GM12878 (cell line): ENCODE results near the gene ADK. TPM values are rescaled to one million over a fixed set of nuclear protein-coding genes. Genes with fewer than 3 reads are reported as not detected.

Experiments
- ATAC-seq: fragments of 200-7000 bp; cut with Tn5 transposase; 3 replicates; pipeline ENCODE4 v1.9.1; 2020; ENCODE audit warnings: mild to moderate bottlenecking, moderate library complexity
- BruUV-seq: library from RNA; stranded (reverse); fragments of 400-500 nt; replicated peaks from 2 replicates; lab custom pipeline; 2021; lab: Mats Ljungman, UMichigan
- CTCF ChIA-PET: fragments of 300-600 bp; sonication (Branson Sonifier 250); formaldehyde crosslinking; extraction: SDS; loops from one replicate; lab custom pipeline; 2021; ENCODE audit warnings: inconsistent platforms; lab: Yijun Ruan, JAX
- POLR2A ChIA-PET: fragments of 350-600 bp; formaldehyde crosslinking; extraction: SDS; loops from one replicate; lab custom pipeline; 2021; ENCODE audit warnings: inconsistent platforms; lab: Charles Lee
- RAD21 ChIA-PET: fragments of 300-600 bp; sonication (Branson Sonifier 250); formaldehyde crosslinking; loops from one replicate; lab custom pipeline; 2023; ENCODE audit warnings: antibody characterized with exemption; ENCODE audit not compliant: unreplicated experiment; lab: Charles Lee
- SMC1A ChIA-PET: fragments of 300-600 bp; sonication (Branson Sonifier 250); formaldehyde crosslinking; loops from one replicate; lab custom pipeline; 2023; ENCODE audit not compliant: unreplicated experiment, uncharacterized antibody; lab: Charles Lee
- DNase-seq: peaks from one replicate; pipeline ENCODE4 v3.0.0-alpha.2; 2011; ENCODE audit warnings: low read depth, low spot score
- FAIRE-seq: peaks from 3 replicates; lab custom pipeline; 2011; peaks lifted over from hg19 to GRCh38; lab: Jason Lieb, UNC
- H2AFZ ChIP-seq: 2 replicates; pipeline ENCODE4 v1.6.0; 2011; ENCODE audit warnings: low read depth, low read length, control low read depth; ENCODE audit not compliant: control insufficient read depth
- H3K27ac ChIP-seq: 2 replicates; pipeline ENCODE4 v1.5.1; 2011; ENCODE audit warnings: control low read depth; ENCODE audit not compliant: control insufficient read depth, insufficient read depth
- H3K27me3 ChIP-seq, 2 experiments: replicated peaks in 1 of 2; 2 replicates each; pipeline versions ENCODE4 v1.6.0 to v1.6.1; 2011; ENCODE audit warnings: low read length in 1 of 2; ENCODE audit not compliant: control insufficient read depth in 2 of 2, insufficient read depth in 2 of 2
- H3K36me3 ChIP-seq, 2 experiments: 2 replicates each; pipeline ENCODE4 v1.5.1; 2011; ENCODE audit warnings: low read length in 1 of 2; ENCODE audit not compliant: control insufficient read depth in 2 of 2, insufficient read depth in 2 of 2
- H3K4me1 ChIP-seq: 2 replicates; pipeline ENCODE4 v1.6.1; 2011; ENCODE audit warnings: mild to moderate bottlenecking, low read length, moderate library complexity, mixed read lengths; ENCODE audit not compliant: control insufficient read depth, insufficient read depth
- H3K4me2 ChIP-seq: 2 replicates; pipeline ENCODE4 v1.6.0; 2011; ENCODE audit warnings: control low read depth; ENCODE audit not compliant: control insufficient read depth, insufficient read depth
- H3K4me3 ChIP-seq: fragments of 200-600 bp; sonication (generic); 2 replicates; pipeline ENCODE4 v1.5.1; 2016
- H3K79me2 ChIP-seq: 2 replicates; pipeline ENCODE4 v1.6.0; 2011; ENCODE audit warnings: low read length; ENCODE audit not compliant: control insufficient read depth, insufficient read depth
- H3K9ac ChIP-seq: 2 replicates; pipeline ENCODE4 v1.8.0; 2011; ENCODE audit warnings: low read length, control low read depth, mixed read lengths; ENCODE audit not compliant: control insufficient read depth, insufficient read depth
- H3K9me3 ChIP-seq: replicated peaks from 3 replicates; pipeline ENCODE4 v1.5.1; 2011; ENCODE audit warnings: mild to moderate bottlenecking, low read length; ENCODE audit not compliant: control insufficient read depth, insufficient read depth
- H4K20me1 ChIP-seq: 2 replicates; pipeline ENCODE4 v1.6.0; 2011; ENCODE audit not compliant: control insufficient read depth, insufficient read depth
- IKZF2 ChIP-seq, 2 experiments: fragments of 450-650 bp; IDR thresholded peaks; 2 replicates each; pipeline ENCODE4 v1.6.1; 2017; ENCODE audit warnings: mild to moderate bottlenecking in 2 of 2, moderate library complexity in 2 of 2
- MTA3 ChIP-seq: IDR thresholded peaks from 2 replicates; pipeline ENCODE4 v1.6.1; 2012; ENCODE audit warnings: low read length, inconsistent platforms, borderline replicate concordance
- RAD21 ChIP-seq: IDR thresholded peaks from 2 replicates; pipeline ENCODE4 v1.6.1; 2011; ENCODE audit warnings: mild to moderate bottlenecking, low read depth, low read length, moderate library complexity; ENCODE audit not compliant: insufficient read depth
- ZBED1 ChIP-seq: IDR thresholded peaks from 2 replicates; pipeline ENCODE4 v1.6.1; 2016; ENCODE audit warnings: borderline replicate concordance
- WGBS: methylation state at CpG from one replicate; pipeline ENCODE4 v1.1.6; 2016; ENCODE audit warnings: low lambda C conversion rate; ENCODE audit not compliant: insufficient replicate concordance, insufficient coverage; ENCODE audit errors: missing lambda C conversion rate; 5-methylcytosine and 5-hydroxymethylcytosine counted together
- in situ Hi-C: fragments of 300-500 bp; cut with MboI; formaldehyde crosslinking; loops from 9 replicates; pipeline ENCODE4 v1.14.3; 2018; ENCODE audit warnings: mixed read lengths
- intact Hi-C: fragments of 100-400 bp; cut with micrococcal nuclease; formaldehyde crosslinking; loops from one replicate; pipeline ENCODE4 v1.14.2; 2022; ENCODE audit not compliant: unreplicated experiment
- polyA plus RNA-seq, 11 experiments: library from polyadenylated mRNA; depleted of rRNA in 4 of 11; unstranded in 6 of 11; stranded (reverse) in 5 of 11; fragments of >200 nt; fragmentation: Nextera tagmentation in 4 of 11; fragmentation: Illumina TruSeq in 1 of 11; extraction: Ambion mirVana in 4 of 11; extraction: Trizol in 1 of 11; gene quantifications; 1 replicate in 1 of 11; 2 replicates in 10 of 11; pipeline versions ENCODE4 v1.2.1 to v1.2.3, GENCODE V29; 2011 to 2016; ENCODE audit warnings: inconsistent platforms in 2 of 11, missing spikeins in 2 of 11, low read depth in 1 of 11
- total RNA-seq, 4 experiments: library from RNA; depleted of rRNA in 3 of 4; stranded (reverse); fragments of >200 nt in 3 of 4; fragmentation: Illumina TruSeq in 1 of 4; extraction: Trizol in 1 of 4; gene quantifications; 2 replicates each; pipeline versions ENCODE4 v1.2.1 to v1.2.3, GENCODE V29; 2013 to 2021
- TF ChIP-seq, protein P1 (sequence below): fragments of 450-650 bp; conservative IDR thresholded peaks from 2 replicates; pipeline ENCODE4 v1.6.1; 2017; ENCODE audit warnings: mild to moderate bottlenecking, moderate library complexity

The ADK gene
- total and polyA plus RNA-seq, 10 of the 15 experiments (the other 5 are each of a cell fraction or from before 2014, with no cell fraction given) = 42.0 to 151 (median 81.6) TPM

- H3K9ac ChIP-seq = no peak overlapping the region
- POLR2A ChIA-PET = no interaction called here
- H3K4me3 ChIP-seq = no peak overlapping the region
- in situ Hi-C loops (no loop called here), intact Hi-C loops (loop anchor here (5.0 kb wide), 1 partner anchor 113 kb away; no protein-coding TSS in a partner anchor)
- H2AFZ ChIP-seq = no peak overlapping the region
- CTCF ChIA-PET = interaction anchor here (0.6 to 1.7 kb wide), 4 partner anchors 9 to 95 kb away, joined by 3 to 9 read pairs (median 5); no protein-coding TSS in a partner anchor
- ATAC-seq (no peak), FAIRE-seq (no peak), DNase-seq (no peak)
- no TSS peak for BruUV-seq
- peaks cover 10% of the 10 kb centered on the region for H3K4me1 ChIP-seq
- no peaks in the 10 kb centered on the region for H3K27me3 ChIP-seq
- H3K9me3 ChIP-seq = no peaks in the 10 kb centered on the region
- WGBS = 93% methylated on average over 3 of the region's 3 CpGs
- RAD21 ChIA-PET = interaction anchor here (0.8 to 1.5 kb wide), 3 partner anchors 17 to 233 kb away, joined by 3 to 5 read pairs (median 3); no protein-coding TSS in a partner anchor
- no peak overlapping the region for H3K27ac ChIP-seq
- TF ChIP-seq ZBED1 (no peak), IKZF2 (IDR thresholded peaks at IDR 0.05) (no peak), MTA3 (no peak)
- TF ChIP-seq, protein P1, sequence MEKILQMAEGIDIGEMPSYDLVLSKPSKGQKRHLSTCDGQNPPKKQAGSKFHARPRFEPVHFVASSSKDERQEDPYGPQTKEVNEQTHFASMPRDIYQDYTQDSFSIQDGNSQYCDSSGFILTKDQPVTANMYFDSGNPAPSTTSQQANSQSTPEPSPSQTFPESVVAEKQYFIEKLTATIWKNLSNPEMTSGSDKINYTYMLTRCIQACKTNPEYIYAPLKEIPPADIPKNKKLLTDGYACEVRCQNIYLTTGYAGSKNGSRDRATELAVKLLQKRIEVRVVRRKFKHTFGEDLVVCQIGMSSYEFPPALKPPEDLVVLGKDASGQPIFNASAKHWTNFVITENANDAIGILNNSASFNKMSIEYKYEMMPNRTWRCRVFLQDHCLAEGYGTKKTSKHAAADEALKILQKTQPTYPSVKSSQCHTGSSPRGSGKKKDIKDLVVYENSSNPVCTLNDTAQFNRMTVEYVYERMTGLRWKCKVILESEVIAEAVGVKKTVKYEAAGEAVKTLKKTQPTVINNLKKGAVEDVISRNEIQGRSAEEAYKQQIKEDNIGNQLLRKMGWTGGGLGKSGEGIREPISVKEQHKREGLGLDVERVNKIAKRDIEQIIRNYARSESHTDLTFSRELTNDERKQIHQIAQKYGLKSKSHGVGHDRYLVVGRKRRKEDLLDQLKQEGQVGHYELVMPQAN = no peak
- H4K20me1 ChIP-seq = no peaks in the 10 kb centered on the region
- H3K36me3 ChIP-seq = peaks cover 12 to 40% of the 10 kb centered on the region in 2 experiments
- SMC1A ChIA-PET = interaction anchor here (1.0 to 1.6 kb wide), 2 partner anchors 37 to 92 kb away, joined by 3 to 4 read pairs; no protein-coding TSS in a partner anchor
- H3K4me2 ChIP-seq = no peak overlapping the region
- no peaks in the 10 kb centered on the region for H3K79me2 ChIP-seq
These were observed 32.2 kb upstream of the ADK start for GRCh38 chr10:74118804-74119203.

GRCh38 chr10:74120911-74121310, 30.1 kb upstream of the ADK start:
- Histone ChIP-seq H2AFZ (no peak overlapping the region), H3K4me2 (no peak overlapping the region), H3K9ac (no peak overlapping the region)
- ATAC-seq = no peak
- TF ChIP-seq RAD21 = no peak
- TF ChIP-seq, all 136 proteins: peak for 0
- no peaks in the 10 kb centered on the region for H3K9me3 ChIP-seq
- H3K4me3 ChIP-seq = no peak overlapping the region
- POLR2A ChIA-PET = interaction anchor here (0.9 to 1.2 kb wide), 2 partner anchors 13 to 21 kb away, joined by 3 read pairs; no protein-coding TSS in a partner anchor
- H3K27me3 ChIP-seq = no peaks in the 10 kb centered on the region
- H3K4me1 ChIP-seq = peaks cover 10% of the 10 kb centered on the region
- H4K20me1 ChIP-seq = no peaks in the 10 kb centered on the region
- DNase-seq (no peak), FAIRE-seq (no peak)
- in situ Hi-C loops (no loop called here), intact Hi-C loops (loop anchor here (10.0 kb wide), 1 partner anchor 974 kb away; a partner anchor contains a TSS)
- no TSS peak for BruUV-seq
- 89% methylated on average over 1 of the region's 1 CpG for WGBS
- SMC1A ChIA-PET = interaction anchor here (3.8 kb wide), 1 partner anchor 11 kb away, joined by 23 read pairs; no protein-coding TSS in a partner anchor
- H3K27ac ChIP-seq = no peak overlapping the region
- RAD21 ChIA-PET = no interaction called here
- no peaks in the 10 kb centered on the region for H3K79me2 ChIP-seq
- peaks cover 7 to 38% of the 10 kb centered on the region in 2 experiments for H3K36me3 ChIP-seq
- CTCF ChIA-PET = interaction anchor here (0.8 to 1.5 kb wide), 5 partner anchors 17 to 113 kb away, joined by 3 to 4 read pairs (median 3); no protein-coding TSS in a partner anchor
